GM21737 (cell line): ENCODE results near the gene DNASE1.

Experiments
- ATAC-seq: cut with Tn5 transposase; IDR thresholded peaks from one replicate; pipeline ENCODE4 v1.9.1; 2021; ENCODE audit warnings: mild to moderate bottlenecking, moderate library complexity; ENCODE audit not compliant: unreplicated experiment

Gene DNASE1

GRCh38 chr16:3661922-3662321, 7.4 kb downstream of the DNASE1 start:
- no peak for ATAC-seq

- ATAC-seq, result no peak
These were observed 8.1 kb downstream of the DNASE1 start for GRCh38 chr16:3662601-3663000.

DNA sequence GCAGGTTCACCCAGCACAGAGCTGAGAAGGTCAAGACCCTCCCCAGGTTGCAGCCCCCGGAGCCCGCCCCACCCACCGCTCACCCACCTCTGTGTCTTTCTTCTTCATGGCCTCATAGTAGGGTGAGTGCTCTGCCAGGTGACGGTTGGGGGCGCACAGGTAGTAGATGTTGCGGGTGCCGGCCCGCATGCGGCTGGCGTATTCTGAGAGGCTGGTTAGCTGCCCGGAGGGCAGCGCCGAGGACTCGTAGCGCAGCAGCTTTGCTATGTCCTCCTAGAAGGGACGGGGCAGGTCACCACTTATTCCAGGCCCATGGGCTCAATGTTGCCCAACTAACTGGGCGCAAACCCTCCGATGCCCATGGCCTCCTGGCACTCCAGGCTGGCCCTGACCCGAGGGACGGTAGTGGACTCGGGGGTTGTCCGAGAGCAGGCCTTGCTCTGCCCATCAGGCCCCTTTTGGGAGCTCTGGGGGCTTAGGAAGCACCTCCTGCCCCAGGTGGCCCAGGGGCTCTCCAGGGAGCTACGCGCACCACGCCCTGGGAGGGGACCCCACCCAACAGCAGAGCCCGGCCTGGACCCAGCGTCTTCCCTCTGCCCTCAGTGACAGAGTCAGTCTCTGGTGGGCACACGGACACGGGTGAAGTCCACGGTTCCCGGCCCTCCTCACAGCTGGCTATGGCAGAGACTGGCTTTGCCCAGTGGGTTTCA, 9.9 kb downstream of the DNASE1 start:
- ATAC-seq, result no peak

GRCh38 chr16:3665508-3665907, 11.0 kb downstream of the DNASE1 start:
- no peak for ATAC-seq

GRCh38 chr16:3668626-3669025, 14.1 kb downstream of the DNASE1 start:
- no peak for ATAC-seq

DNA sequence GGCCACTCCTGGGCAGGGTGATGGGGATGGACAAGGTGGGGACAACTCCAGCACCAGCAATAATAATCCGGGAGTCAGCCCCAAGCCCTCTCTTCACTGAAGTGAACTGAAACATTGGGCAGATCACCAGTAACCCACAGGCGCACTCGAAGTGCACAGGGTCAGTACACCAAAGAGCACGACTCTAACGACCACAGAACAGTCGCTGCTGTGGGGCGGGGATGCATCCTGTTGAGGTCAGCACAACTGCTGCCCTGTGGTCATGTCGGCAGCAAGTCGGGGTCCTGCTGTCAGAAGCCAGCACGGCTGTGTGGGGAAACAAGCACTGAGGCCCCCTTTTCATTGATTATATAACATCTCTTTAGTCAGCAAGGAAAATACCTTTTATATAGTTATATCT, 14.6 kb downstream of the DNASE1 start:
- ATAC-seq, result no peak

- no peak for ATAC-seq
These were observed 16.2 kb downstream of the DNASE1 start for GRCh38 chr16:3670711-3671110.

GRCh38 chr16:3671424-3671823, 16.9 kb downstream of the DNASE1 start:
- no peak for ATAC-seq

DNA sequence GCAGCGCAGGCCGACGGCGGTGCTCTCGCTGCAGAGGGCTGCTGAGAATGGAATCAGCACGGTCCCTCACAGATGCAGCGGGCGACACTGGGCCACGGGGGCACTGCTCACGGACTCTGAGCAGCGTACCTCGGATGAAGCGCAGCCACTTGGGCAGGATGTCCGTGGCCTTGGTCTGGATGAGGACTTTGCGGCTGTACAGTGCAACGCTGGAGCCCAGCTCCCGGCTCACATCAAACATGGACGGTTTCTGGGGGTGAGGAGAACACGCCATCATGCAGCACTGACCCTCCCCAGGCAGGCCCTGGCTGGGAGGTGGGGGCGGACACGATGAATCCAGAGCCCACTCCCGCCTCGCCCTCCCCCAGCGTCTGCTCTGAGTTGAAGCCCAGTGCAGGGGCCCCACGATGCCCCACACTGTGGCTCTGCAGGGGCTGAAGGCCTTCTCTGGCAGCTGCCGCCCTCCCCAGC, 18.1 kb downstream of the DNASE1 start:
- ATAC-seq, result no peak

- no peak for ATAC-seq
These were observed 18.7 kb downstream of the DNASE1 start for GRCh38 chr16:3673201-3673600.

DNA sequence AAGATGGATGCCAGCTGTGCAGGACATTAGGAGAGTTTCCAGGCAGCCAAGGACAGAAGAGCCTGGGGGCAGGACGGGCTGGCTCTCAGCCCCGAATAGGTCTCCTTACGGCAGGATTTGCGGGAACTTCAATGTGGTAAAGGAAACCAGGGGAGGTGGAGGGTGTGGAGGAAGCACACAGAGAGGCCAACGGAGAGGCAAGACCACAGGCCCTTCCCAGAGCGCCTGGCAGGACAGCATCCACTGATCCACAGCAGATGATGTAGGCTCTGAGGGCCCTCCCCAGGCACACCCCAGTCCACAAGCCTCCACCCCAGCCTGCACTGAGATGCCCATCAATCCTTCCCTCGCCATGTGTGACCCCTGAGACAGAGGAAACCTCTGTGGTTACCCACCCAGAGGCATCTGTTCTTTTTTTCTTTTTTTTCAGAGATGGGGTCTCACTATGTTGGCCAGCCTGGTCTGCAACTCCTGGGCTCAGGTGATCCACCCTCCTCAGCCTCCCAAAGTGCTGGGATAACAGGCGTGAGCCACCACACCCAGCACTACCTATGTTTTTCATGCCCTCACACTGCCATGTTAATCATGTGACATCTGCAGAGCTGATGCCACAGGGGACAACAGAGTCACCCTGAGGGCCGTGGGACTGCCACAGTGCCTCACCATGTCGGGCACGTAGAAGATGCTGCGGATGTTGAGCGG, 19.3 kb downstream of the DNASE1 start:
- ATAC-seq, result no peak

DNA sequence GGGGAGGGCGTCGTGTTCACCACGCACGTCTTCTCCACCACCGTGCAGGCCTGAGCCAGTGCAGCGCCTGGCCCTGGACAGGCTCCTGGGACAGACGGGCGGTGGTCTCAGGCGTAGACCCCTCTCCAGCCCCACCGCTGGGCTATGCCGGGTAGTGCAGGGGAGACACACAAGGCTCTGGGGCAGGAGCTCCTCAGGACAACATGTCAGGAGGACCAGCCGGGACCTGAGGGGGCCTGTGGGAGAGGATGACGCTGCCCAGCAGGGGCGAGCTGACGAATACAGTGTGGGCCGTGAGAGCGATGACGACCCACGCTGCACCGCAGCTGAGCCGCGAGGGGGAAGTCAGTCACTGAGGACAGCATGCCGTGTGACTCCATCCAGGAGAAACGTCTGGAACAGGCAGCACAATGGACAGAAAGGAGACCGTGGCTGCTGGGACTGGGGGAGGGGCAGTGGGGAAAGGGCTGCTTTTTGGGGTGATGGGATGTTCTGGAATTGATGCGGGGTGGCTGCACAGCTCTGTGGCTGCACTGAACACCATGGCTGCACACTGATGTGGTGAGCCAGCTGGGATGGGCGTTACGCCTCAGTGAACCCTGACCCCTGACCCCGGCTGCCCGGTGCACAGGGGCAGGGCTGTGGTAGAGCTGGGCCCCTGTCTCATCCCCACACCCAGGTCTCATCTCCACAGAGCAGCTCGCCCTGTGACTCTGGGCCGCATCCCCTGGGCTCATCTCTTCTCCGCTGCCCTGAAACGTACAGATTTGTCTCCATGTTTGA, 20.2 kb downstream of the DNASE1 start:
- ATAC-seq, result no peak

GRCh38 chr16:3675601-3676130, 21.2 kb downstream of the DNASE1 start:
- no peak for ATAC-seq

DNA sequence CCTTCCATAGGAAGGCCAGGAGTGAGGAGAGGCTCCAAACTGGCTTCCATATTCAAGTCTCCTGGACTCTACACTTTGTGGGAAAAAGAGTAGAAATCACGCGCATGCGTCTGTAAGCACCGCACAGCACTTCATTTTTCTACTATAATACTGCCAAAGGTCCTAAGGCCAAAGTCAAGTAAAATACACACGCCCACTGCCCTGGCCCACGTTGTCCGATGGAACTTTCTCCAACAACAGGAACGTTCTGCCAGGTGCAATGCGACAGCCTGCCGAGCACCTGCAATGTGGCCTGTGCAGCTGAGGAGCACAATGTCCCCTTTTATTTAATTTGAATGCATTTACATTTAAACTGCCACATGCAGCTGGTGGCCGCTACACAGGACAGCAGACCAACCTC, 23.5 kb downstream of the DNASE1 start:
- ATAC-seq, result no peak

DNA sequence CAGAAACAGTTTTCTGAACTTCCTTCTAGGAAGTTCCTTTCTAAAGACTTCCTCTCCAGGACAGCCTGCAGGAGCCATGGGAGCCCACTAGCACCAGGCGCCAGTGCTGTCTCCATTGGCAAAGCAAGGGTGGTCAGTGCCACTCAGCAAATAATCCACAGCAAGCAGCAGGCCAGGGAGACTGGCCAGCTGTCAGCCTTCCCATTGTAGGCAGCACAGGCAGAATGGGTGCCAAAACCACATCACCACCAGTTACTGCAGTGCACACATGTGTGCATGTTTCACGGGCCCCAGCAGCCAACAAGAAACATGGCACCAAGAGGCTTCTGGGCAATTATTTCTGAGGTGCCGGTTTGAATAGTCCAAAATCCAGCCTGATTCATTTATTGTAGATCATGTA, 26.7 kb downstream of the DNASE1 start:
- no peak for ATAC-seq

- ATAC-seq, result no peak
These were observed 32.5 kb downstream of the DNASE1 start for GRCh38 chr16:3687021-3687420.

DNA sequence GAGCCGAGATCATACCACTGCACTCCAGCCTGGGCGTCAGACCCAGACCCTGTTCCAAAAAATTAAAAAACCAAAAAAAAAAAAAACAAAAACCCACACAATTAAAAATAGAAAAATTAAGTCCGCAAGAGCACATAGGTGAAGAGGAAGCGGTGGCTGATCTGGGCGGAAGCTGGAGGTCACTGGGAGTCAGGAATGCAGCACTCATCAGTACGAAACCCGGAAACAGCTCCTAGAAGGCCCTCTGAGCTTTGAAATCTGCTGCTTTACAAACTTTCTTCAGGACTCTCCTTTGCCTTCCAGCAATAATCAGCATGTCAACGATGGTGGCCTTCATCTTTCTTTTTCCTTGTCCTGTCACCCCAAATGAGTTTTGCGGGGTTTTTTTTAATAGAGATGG, 33.3 kb downstream of the DNASE1 start:
- ATAC-seq, result no peak

- no peak for ATAC-seq
These were observed 35.2 kb downstream of the DNASE1 start for GRCh38 chr16:3689731-3690130.

GRCh38 chr16:3690470-3690928, 36.0 kb downstream of the DNASE1 start:
- peak; percentile 73 for ATAC-seq

DNA sequence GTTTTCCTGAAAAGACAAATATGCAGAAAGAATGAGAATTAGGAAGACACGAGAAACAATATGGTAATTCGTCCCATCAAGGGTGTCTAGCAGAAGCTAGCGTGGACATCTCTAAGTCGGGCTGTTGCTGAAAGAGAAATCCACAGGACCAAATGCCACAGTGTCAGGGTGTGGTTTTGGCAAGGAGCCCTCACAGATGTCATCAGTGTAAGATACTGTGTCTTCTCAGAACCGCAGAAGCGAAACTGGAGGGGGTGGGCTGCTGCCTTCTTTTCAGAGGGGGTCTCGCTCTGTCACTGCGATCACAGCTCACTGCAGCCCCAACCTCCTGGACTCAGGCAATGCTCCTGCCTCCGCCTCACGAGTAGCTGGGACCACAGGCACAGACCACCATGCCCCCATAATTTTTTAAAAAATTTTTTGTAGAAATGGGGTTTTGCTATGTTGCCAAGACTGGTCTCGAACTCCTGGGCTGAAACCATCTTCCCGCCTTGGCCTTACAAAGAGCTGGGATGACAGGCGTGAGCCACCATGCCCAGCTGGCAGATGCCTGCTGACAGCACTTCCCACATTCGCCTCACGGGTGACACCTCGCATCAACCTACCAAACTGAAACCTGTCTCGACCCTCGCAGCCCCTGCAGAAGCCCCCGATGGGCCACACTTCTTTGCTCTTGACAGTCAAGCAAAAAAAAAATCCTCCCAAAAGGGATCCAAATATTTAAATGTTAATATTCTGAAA, 36.7 kb downstream of the DNASE1 start:
- ATAC-seq, result no peak

DNA sequence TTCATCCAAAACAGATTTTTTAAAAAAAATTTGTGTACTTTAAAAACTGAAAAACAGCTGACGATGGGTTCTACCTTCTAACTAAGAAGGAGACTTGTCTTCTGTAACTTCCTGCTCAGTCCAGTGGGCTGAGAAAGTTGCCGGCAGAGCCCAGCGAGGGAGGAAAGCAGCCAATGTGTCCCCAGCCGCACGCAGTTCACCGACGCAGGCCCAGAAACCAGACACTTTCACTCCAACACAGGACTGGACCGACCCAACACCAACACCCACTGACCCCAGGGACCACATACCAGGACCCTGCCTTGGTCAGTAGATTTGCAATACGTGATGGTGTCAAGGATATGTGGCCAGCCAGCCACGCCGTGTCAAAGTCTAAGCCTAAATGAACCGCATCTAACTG, 37.3 kb downstream of the DNASE1 start:
- no peak for ATAC-seq
